ENCODE measurements around the gene TICAM1.
"Not testable (repeated sequence)": the region's sequence is repeated elsewhere in the genome, so short reads cannot be mapped to it uniquely, and the experiment has no call there.

The TICAM1 gene

GRCh38 chr19:4830768-4831265 lies 695 bp downstream of the TICAM1 start:
- TF ChIP-seq CTCF (IDR thresholded peaks at IDR 0.05; ENCODE audit: insufficient read depth, low read length, missing control alignments): no peak
- DNase-seq (ENCODE audit: low read depth, low spot score): no peak

GRCh38 chr19:4830332-4830731 lies 1.2 kb downstream of the TICAM1 start:
- ChIA-PET POLR2A (no interaction called here), CTCF (interaction anchor here (1.4 to 3.8 kb wide), 2 partner anchors 21 to 82 kb away, joined by 5 to 23 read pairs; no protein-coding TSS in a partner anchor)
- H3K4me3 ChIP-seq (ENCODE audit: low read depth, low read length): peak overlapping the region; percentile 76
- no peak for DNase-seq (ENCODE audit: low read depth, low spot score)
- no peak for TF ChIP-seq CTCF (IDR thresholded peaks at IDR 0.05; ENCODE audit: insufficient read depth, low read length, missing control alignments)

More at GRCh38 chr19:4830768-4831265, 695 bp downstream of the TICAM1 start:
- ChIA-PET CTCF (interaction anchor here (0.9 to 3.8 kb wide), 5 partner anchors 14 to 195 kb away, joined by 3 to 23 read pairs (median 5); no protein-coding TSS in a partner anchor), POLR2A (no interaction called here)
- H3K4me3 ChIP-seq (ENCODE audit: low read depth, low read length): peak overlapping the region; percentile 76

- POLR2A ChIA-PET: interaction anchor here (0.6 kb wide), 1 partner anchor 118 kb away, joined by 3 read pairs; no protein-coding TSS in a partner anchor
These were observed 2.4 kb downstream of the TICAM1 start for GRCh38 chr19:4829001-4829712.

GRCh38 chr19:4823577-4823976 lies 7.9 kb downstream of the TICAM1 start:
- ChIA-PET POLR2A (interaction anchor here (0.6 to 2.7 kb wide), 4 partner anchors 10 to 207 kb away, joined by 3 to 11 read pairs (median 4); no protein-coding TSS in a partner anchor), CTCF (interaction anchor here (1.0 to 3.5 kb wide), 5 partner anchors 10 to 28 kb away, joined by 3 to 19 read pairs (median 4); no protein-coding TSS in a partner anchor)
- DNase-seq (ENCODE audit: low read depth, low spot score): no peak
- TF ChIP-seq CTCF (IDR thresholded peaks at IDR 0.05; ENCODE audit: insufficient read depth, low read length, missing control alignments): no peak
- H3K4me3 ChIP-seq (ENCODE audit: low read depth, low read length): no peak overlapping the region

More at GRCh38 chr19:4829001-4829712, 2.4 kb downstream of the TICAM1 start:
- no peak for TF ChIP-seq CTCF (IDR thresholded peaks at IDR 0.05; ENCODE audit: insufficient read depth, low read length, missing control alignments)
- CTCF ChIA-PET: interaction anchor here (0.9 to 3.8 kb wide), 4 partner anchors 19 to 82 kb away, joined by 3 to 23 read pairs (median 8); no protein-coding TSS in a partner anchor
- peak overlapping the region; percentile 12 for H3K4me3 ChIP-seq (ENCODE audit: low read depth, low read length)
- no peak for DNase-seq (ENCODE audit: low read depth, low spot score)

DNA sequence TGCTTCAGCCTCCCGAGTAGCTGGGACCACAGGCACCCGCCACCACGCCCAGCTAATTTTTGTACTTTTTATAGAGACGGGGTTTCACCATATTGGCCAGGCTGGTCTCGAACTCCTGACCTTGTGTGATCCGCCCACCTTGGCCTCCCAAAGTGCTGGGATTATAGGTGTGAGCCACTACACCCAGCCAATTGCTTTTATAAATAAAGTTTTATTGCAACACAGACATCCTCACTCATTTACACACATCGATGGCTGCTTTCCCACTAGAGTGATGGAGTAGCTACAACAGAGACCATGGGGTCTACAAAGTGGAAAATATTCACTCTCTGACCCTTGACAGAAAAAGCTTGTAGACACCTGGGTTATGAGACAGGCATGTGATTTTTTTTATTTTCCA lies 9.2 kb downstream of the TICAM1 start:
- ChIA-PET POLR2A (interaction anchor here (1.3 to 2.7 kb wide), 2 partner anchors 9 to 90 kb away, joined by 3 to 11 read pairs; no protein-coding TSS in a partner anchor), CTCF (interaction anchor here (1.0 to 3.5 kb wide), 4 partner anchors 9 to 90 kb away, joined by 3 to 19 read pairs (median 6); no protein-coding TSS in a partner anchor)
- not testable (repeated sequence) for DNase-seq (ENCODE audit: low read depth, low spot score); H3K4me3 ChIP-seq (ENCODE audit: low read depth, low read length)

DNA sequence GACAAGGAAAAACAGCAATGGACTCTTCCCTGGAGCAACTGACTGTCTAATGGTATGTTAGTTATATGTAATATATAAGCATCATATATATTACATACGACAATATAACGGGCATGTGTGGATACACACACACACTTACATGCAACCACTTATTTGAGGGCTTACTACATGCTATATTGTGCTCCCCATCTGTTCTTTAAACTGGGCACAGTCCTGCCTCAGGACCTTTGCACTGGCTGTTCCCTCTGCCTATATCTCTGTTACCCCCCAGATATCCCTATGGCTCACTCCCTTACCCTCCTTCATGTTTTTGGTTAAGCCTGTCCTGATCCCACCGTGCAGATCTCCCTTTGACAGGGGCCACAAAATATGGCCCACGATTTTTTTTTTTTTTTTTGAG lies 10.2 kb downstream of the TICAM1 start:
- CTCF ChIA-PET: no interaction called here
- no peak for TF ChIP-seq CTCF (IDR thresholded peaks at IDR 0.05; ENCODE audit: insufficient read depth, low read length, missing control alignments)
- no peak for DNase-seq (ENCODE audit: low read depth, low spot score)
- no peak overlapping the region for H3K4me3 ChIP-seq (ENCODE audit: low read depth, low read length)
- POLR2A ChIA-PET: interaction anchor here (1.3 kb wide), 1 partner anchor 8 kb away, joined by 3 read pairs; no protein-coding TSS in a partner anchor
